GM23338 (cell line): ENCODE data around the gene INPP4B. TPM values are rescaled to one million over a fixed set of nuclear protein-coding genes. Genes with fewer than 3 reads are reported as not detected.

Source experiments
- ATAC-seq: fragments of 200-7000 bp; cut with Tn5 transposase; 3 replicates; pipeline ENCODE4 v1.9.1; 2020
- DNase-seq: peaks from one replicate; pipeline ENCODE4 v3.0.0-alpha.2; 2015; ENCODE audit warnings: low spot score
- H2AFZ ChIP-seq: fragments of 200-600 bp; sonication (generic); 2 replicates; pipeline ENCODE4 v1.8.0; 2016; ENCODE audit warnings: antibody characterized with exemption, mild to moderate bottlenecking, moderate library complexity
- H3F3A ChIP-seq: fragments of 200-600 bp; sonication (generic); replicated peaks from 2 replicates; pipeline ENCODE4 v1.8.0; 2017; ENCODE audit warnings: antibody characterized with exemption, mixed run types, low read depth
- H3K27ac ChIP-seq: fragments of 200-600 bp; sonication (generic); 2 replicates; pipeline ENCODE4 v1.6.1; 2016; ENCODE audit warnings: low read depth
- H3K27me3 ChIP-seq: fragments of 200-600 bp; sonication (generic); 2 replicates; pipeline ENCODE4 v1.8.0; 2016; ENCODE audit warnings: mild to moderate bottlenecking, mixed run types, moderate library complexity; ENCODE audit not compliant: insufficient read depth
- H3K36me3 ChIP-seq: fragments of 200-600 bp; sonication (generic); 2 replicates; pipeline ENCODE4 v1.8.0; 2016; ENCODE audit warnings: mild to moderate bottlenecking; ENCODE audit not compliant: insufficient read depth
- H3K4me1 ChIP-seq: fragments of 200-600 bp; sonication (generic); 2 replicates; pipeline ENCODE4 v1.8.0; 2016; ENCODE audit warnings: mild to moderate bottlenecking, moderate library complexity; ENCODE audit not compliant: insufficient read depth
- H3K4me2 ChIP-seq: fragments of 200-600 bp; sonication (generic); 2 replicates; pipeline ENCODE4 v1.7.1; 2017; ENCODE audit warnings: mixed run types
- H3K4me3 ChIP-seq: fragments of 200-600 bp; sonication (generic); 2 replicates; pipeline ENCODE4 v1.6.1; 2016; ENCODE audit warnings: mixed run types
- H3K79me2 ChIP-seq: fragments of 200-600 bp; sonication (generic); replicated peaks from 2 replicates; pipeline ENCODE4 v1.8.0; 2017; ENCODE audit warnings: mild to moderate bottlenecking; ENCODE audit not compliant: insufficient read depth
- H3K9me2 ChIP-seq: fragments of 200-600 bp; sonication (generic); 2 replicates; pipeline ENCODE4 v1.8.0; 2017; ENCODE audit not compliant: insufficient read depth
- H4K20me1 ChIP-seq: fragments of 200-600 bp; sonication (generic); replicated peaks from 2 replicates; pipeline ENCODE4 v1.8.0; 2017; ENCODE audit warnings: mild to moderate bottlenecking; ENCODE audit not compliant: insufficient read depth
- H3K27ac Mint-ChIP-seq: 2 replicates; pipeline ENCODE4 v1.8.0; 2020; ENCODE audit warnings: inconsistent platforms, mild to moderate bottlenecking, moderate library complexity, mixed read lengths
- H3K27me3 Mint-ChIP-seq: 3 replicates; pipeline ENCODE4 v1.8.0; 2022; ENCODE audit warnings: low read depth, mild to moderate bottlenecking, moderate library complexity, mixed read lengths, inconsistent platforms; ENCODE audit not compliant: insufficient read depth, poor library complexity
- H3K36me3 Mint-ChIP-seq: 3 replicates; pipeline ENCODE4 v1.8.0; 2021; ENCODE audit warnings: low read depth, mild to moderate bottlenecking, inconsistent platforms, moderate library complexity, mixed read lengths
- H3K4me1 Mint-ChIP-seq: 3 replicates; pipeline ENCODE4 v1.8.0; 2020; ENCODE audit warnings: mild to moderate bottlenecking, inconsistent platforms, mixed read lengths
- H3K4me3 Mint-ChIP-seq: 3 replicates; pipeline ENCODE4 v1.8.0; 2021; ENCODE audit warnings: moderate library complexity, mild to moderate bottlenecking, inconsistent platforms, mixed read lengths
- H3K9me3 Mint-ChIP-seq: 3 replicates; pipeline ENCODE4 v1.8.0; 2020; ENCODE audit warnings: moderate library complexity, mild to moderate bottlenecking, inconsistent platforms, mixed read lengths
- CREB1 ChIP-seq: fragments of 250-450 bp; sonication (Bioruptor Pico); IDR thresholded peaks from 2 replicates; pipeline ENCODE4 v1.5.0; 2020; ENCODE audit warnings: low read depth, mild to moderate bottlenecking, moderate library complexity
- ETS1 ChIP-seq: IDR thresholded peaks from 2 replicates; pipeline ENCODE4 v1.6.1; 2016; ENCODE audit warnings: antibody characterized with exemption
- EZH2 ChIP-seq: fragments of 200-600 bp; sonication (generic); IDR thresholded peaks from one replicate; pipeline ENCODE4 v1.8.0; 2017; ENCODE audit warnings: antibody characterized with exemption, mild to moderate bottlenecking, low read depth; ENCODE audit not compliant: unreplicated experiment
- EZH2phosphoT487 ChIP-seq: fragments of 200-600 bp; sonication (generic); IDR thresholded peaks from one replicate; pipeline ENCODE4 v1.8.1; 2018; ENCODE audit warnings: antibody characterized with exemption; ENCODE audit not compliant: unreplicated experiment
- JUNB ChIP-seq: IDR thresholded peaks from one replicate; pipeline ENCODE4 v1.6.1; 2016; ENCODE audit warnings: antibody characterized with exemption; ENCODE audit not compliant: unreplicated experiment
- NANOG ChIP-seq: IDR thresholded peaks from 2 replicates; pipeline ENCODE4 v1.6.1; 2016; ENCODE audit warnings: antibody characterized with exemption, borderline replicate concordance
- POLR2AphosphoS5 ChIP-seq: IDR thresholded peaks from 2 replicates; pipeline ENCODE4 v1.6.1; 2016; ENCODE audit warnings: antibody characterized with exemption, low read depth
- REST ChIP-seq: IDR thresholded peaks from one replicate; pipeline ENCODE4 v1.6.1; 2018; ENCODE audit warnings: antibody characterized with exemption; ENCODE audit not compliant: unreplicated experiment
- STAT1 ChIP-seq: IDR thresholded peaks from one replicate; pipeline ENCODE4 v1.6.1; 2016; ENCODE audit warnings: antibody characterized with exemption; ENCODE audit not compliant: unreplicated experiment
- ZNF114 ChIP-seq: fragments of 250-450 bp; sonication (Bioruptor Pico); IDR thresholded peaks from 2 replicates; pipeline ENCODE4 v1.5.0; 2020; ENCODE audit warnings: mild to moderate bottlenecking, moderate library complexity
- ZNF331 ChIP-seq: fragments of 250-450 bp; sonication (Bioruptor Pico); IDR thresholded peaks from 2 replicates; pipeline ENCODE4 v1.5.0; 2020; ENCODE audit warnings: low read depth, mild to moderate bottlenecking, moderate library complexity
- ZNF462 ChIP-seq: fragments of 250-450 bp; sonication (Bioruptor Pico); IDR thresholded peaks from 2 replicates; pipeline ENCODE4 v1.5.0; 2020; ENCODE audit warnings: mild to moderate bottlenecking, moderate library complexity
- polyA plus RNA-seq: library from polyadenylated mRNA; unstranded; fragments of >200 nt; fragmentation: Nextera tagmentation; extraction: Ambion mirVana; gene quantifications from 2 replicates; pipeline ENCODE4 v1.2.1, GENCODE V29; 2016
- total RNA-seq: library from RNA; depleted of rRNA; stranded (reverse); fragments of >200 nt; shearing (Covaris generic); gene quantifications from 2 replicates; pipeline ENCODE4 v1.2.3, GENCODE V29; 2014

The INPP4B gene
- total and polyA plus RNA-seq, 2 experiments from 2014 or later, result 0.11 to 0.14 TPM

- Mint-ChIP-seq H3K36me3 (peaks cover 2% of the 10 kb centered on the region; the same call in 1 of the 3 replicates), H3K27me3 (no peaks in the 10 kb centered on the region), H3K4me3 (no peak overlapping the region), H3K9me3 (no peaks in the 10 kb centered on the region), H3K4me1 (0 out of 3 replicates have a peak, but pooled peaks cover 3% of the 10 kb centered on the region), H3K27ac (no peak overlapping the region)
- Histone ChIP-seq H3K27me3 (no peaks in the 10 kb centered on the region), H3K4me3 (no peak overlapping the region), H3K4me1 (no peaks in the 10 kb centered on the region), H3K4me2 (no peak overlapping the region), H3K27ac (no peak overlapping the region), H3K9me2 (no peaks in the 10 kb centered on the region; the same call in 1 of the 2 replicates), H3K79me2 (no peaks in the 10 kb centered on the region), H3K36me3 (no peaks in the 10 kb centered on the region), H4K20me1 (no peaks in the 10 kb centered on the region), H3F3A (no peaks in the 10 kb centered on the region), H2AFZ (no peak overlapping the region)
- ATAC-seq (no peak), DNase-seq (no peak)
- TF ChIP-seq STAT1 (no peak), ETS1 (no peak), ZNF114 (no peak), POLR2AphosphoS5 (no peak), EZH2phosphoT487 (no peak), ZNF331 (CRISPR knock-in tag) (no peak), NANOG (no peak), EZH2 (no peak), ZNF462 (CRISPR knock-in tag) (no peak), CREB1 (CRISPR knock-in tag) (no peak), REST (no peak), JUNB (no peak)
These were observed 230.8 kb downstream of the INPP4B start for GRCh38 chr4:142615324-142615665.
